Esophagus (tissue), 2 donors: ENCODE measurements around the gene ADPRHL1. TPM values are rescaled to one million over a fixed set of nuclear protein-coding genes. Genes with fewer than 3 reads are reported as not detected.
A peak's percentile ranks its signal among the peaks of the same experiment; 100 is the strongest.

Experiments used
- H3K27ac ChIP-seq, 2 donors: one replicate each; pipeline ENCODE4 v1.5.1; 2013; ENCODE audit warnings: low read depth in 2 of 2, mild to moderate bottlenecking in 2 of 2, inconsistent platforms in 1 of 2, low read length in 1 of 2, moderate library complexity in 1 of 2
- H3K27me3 ChIP-seq, 2 donors: one replicate each; pipeline ENCODE4 v1.6.1; 2013; ENCODE audit warnings: low read length in 2 of 2, control low read depth in 1 of 2, mild to moderate bottlenecking in 1 of 2; ENCODE audit not compliant: insufficient read depth in 2 of 2, control insufficient read depth in 1 of 2
- H3K36me3 ChIP-seq, 2 donors: one replicate each; pipeline ENCODE4 v1.6.1; 2013; ENCODE audit warnings: low read length in 1 of 2; ENCODE audit not compliant: control insufficient read depth in 2 of 2, insufficient read depth in 2 of 2
- H3K4me1 ChIP-seq, 2 donors: one replicate each; pipeline ENCODE4 v1.6.1; 2013; ENCODE audit warnings: low read length in 1 of 2; ENCODE audit not compliant: control insufficient read depth in 2 of 2, insufficient read depth in 2 of 2
- H3K4me3 ChIP-seq, 2 donors: one replicate each; pipeline ENCODE4 v1.5.1; 2013; ENCODE audit warnings: low read length in 2 of 2, mild to moderate bottlenecking in 2 of 2, low read depth in 1 of 2, moderate library complexity in 1 of 2
- H3K9me3 ChIP-seq, 2 donors: one replicate each; pipeline ENCODE4 v1.6.1; 2013; ENCODE audit warnings: mild to moderate bottlenecking in 2 of 2, low read depth in 1 of 2, low read length in 1 of 2, moderate library complexity in 1 of 2; ENCODE audit not compliant: control insufficient read depth in 2 of 2, insufficient read depth in 1 of 2
- WGBS, 2 donors: extraction: QIAGEN DNeasy Blood & Tissue Kit; methylation state at CpG; one replicate each; pipeline ENCODE4 v1.1.7; 2013; 5-methylcytosine and 5-hydroxymethylcytosine counted together
- polyA plus RNA-seq, 2 donors: library from polyadenylated mRNA; stranded (reverse); fragments of 200-250 nt; gene quantifications; one replicate each; pipeline ENCODE4 v1.2.3, GENCODE V29; 2013
- donor health status: healthy with polysubstance abuse.
- donor health status: Bipolar disorder and iron deficiency.

The ADPRHL1 gene
- polyA plus RNA-seq, 2 donors = 0.51 to 0.89 TPM

GRCh38 chr13:113491418-113491883, 38.2 kb upstream of the ADPRHL1 start:
- no peaks in the 10 kb centered on the region for H3K9me3 ChIP-seq
- peaks cover 4 to 21% of the 10 kb centered on the region in 2 donors for H3K4me1 ChIP-seq
- peak overlapping the region; percentile 70 to 81 for H3K4me3 ChIP-seq
- no peaks in the 10 kb centered on the region for H3K27me3 ChIP-seq
- peak overlapping the region; percentile 87 to 89 for H3K27ac ChIP-seq
- peaks cover 0 to 6% of the 10 kb centered on the region in 2 donors for H3K36me3 ChIP-seq
- WGBS, 2 donors = 9 to 10% methylated on average over 22 of the region's 22 CpGs

- Histone ChIP-seq H3K36me3 (peaks cover 0 to 4% of the 10 kb centered on the region in 2 donors), H3K27ac (peak within 1 kb of the TSS; percentile 87 to 89), H3K27me3 (no peaks in the 10 kb centered on the region), H3K4me1 (peaks cover 4 to 21% of the 10 kb centered on the region in 2 donors), H3K9me3 (no peaks in the 10 kb centered on the region), H3K4me3 (peak within 1 kb of the TSS; percentile 70 to 81)
- 1% methylated on average over 69 to 115 of the region's 115 CpGs for WGBS, 2 donors
Measured at GRCh38 chr13:113490496-113491417, 37.5 kb upstream of the ADPRHL1 start, which contains the start of gene DCUN1D2. Gene DCUN1D2, minus strand, starts transcription at chr13:113490711. Its CDS starts 42 bp downstream, at chr13:113490669.

- H3K27ac ChIP-seq = peak overlapping the region; percentile 87 to 89
- peak overlapping the region; percentile 70 to 81 for H3K4me3 ChIP-seq
- H3K4me1 ChIP-seq = peaks cover 4 to 21% of the 10 kb centered on the region in 2 donors
- no peaks in the 10 kb centered on the region for H3K27me3 ChIP-seq
- 4 to 5% methylated on average over 40 to 54 of the region's 54 CpGs for WGBS, 2 donors
- peaks cover 0 to under 1% of the 10 kb centered on the region in 2 donors for H3K36me3 ChIP-seq
- no peaks in the 10 kb centered on the region for H3K9me3 ChIP-seq
Measured at GRCh38 chr13:113489549-113490495, 36.5 kb upstream of the ADPRHL1 start.

- WGBS, 2 donors = 38 to 42% methylated on average over 8 of the region's 8 CpGs
- H3K27ac ChIP-seq = no peak overlapping the region
- no peaks in the 10 kb centered on the region for H3K36me3 ChIP-seq
- peak overlapping the region; percentile 70 to 81 for H3K4me3 ChIP-seq
- no peaks in the 10 kb centered on the region for H3K27me3 ChIP-seq
- no peaks in the 10 kb centered on the region for H3K9me3 ChIP-seq
- peaks cover 4 to 19% of the 10 kb centered on the region in 2 donors for H3K4me1 ChIP-seq
Measured at GRCh38 chr13:113489171-113489548, 35.9 kb upstream of the ADPRHL1 start.

GRCh38 chr13:113488283-113488682, 35.0 kb upstream of the ADPRHL1 start:
- no peak overlapping the region for H3K27ac ChIP-seq
- WGBS, 2 donors = 90 to 91% methylated on average over 3 of the region's 3 CpGs
- H3K27me3 ChIP-seq = no peaks in the 10 kb centered on the region
- peaks cover 4 to 16% of the 10 kb centered on the region in 2 donors for H3K4me1 ChIP-seq
- no peaks in the 10 kb centered on the region for H3K9me3 ChIP-seq
- no peak overlapping the region for H3K4me3 ChIP-seq
- no peaks in the 10 kb centered on the region for H3K36me3 ChIP-seq

GRCh38 chr13:113486698-113487097, 33.4 kb upstream of the ADPRHL1 start:
- Histone ChIP-seq H3K36me3 (no peaks in the 10 kb centered on the region), H3K27ac (no peak overlapping the region), H3K9me3 (no peaks in the 10 kb centered on the region), H3K4me3 (no peak overlapping the region), H3K27me3 (no peaks in the 10 kb centered on the region), H3K4me1 (peaks cover 4 to 13% of the 10 kb centered on the region in 2 donors)
- WGBS, 2 donors = 72 to 78% methylated on average over 4 of the region's 4 CpGs

GRCh38 chr13:113485545-113485944, 32.3 kb upstream of the ADPRHL1 start:
- Histone ChIP-seq H3K9me3 (no peaks in the 10 kb centered on the region), H3K36me3 (no peaks in the 10 kb centered on the region), H3K27me3 (no peaks in the 10 kb centered on the region), H3K27ac (no peak overlapping the region), H3K4me3 (no peak overlapping the region), H3K4me1 (peaks cover 4 to 9% of the 10 kb centered on the region in 2 donors)
- 83 to 88% methylated on average over 13 of the region's 13 CpGs for WGBS, 2 donors

GRCh38 chr13:113483504-113484293, 30.4 kb upstream of the ADPRHL1 start:
- no peak overlapping the region for H3K4me3 ChIP-seq
- no peak overlapping the region for H3K27ac ChIP-seq
- 86 to 92% methylated on average over 36 of the region's 36 CpGs for WGBS, 2 donors
- no peaks in the 10 kb centered on the region for H3K9me3 ChIP-seq
- H3K4me1 ChIP-seq = no peaks in the 10 kb centered on the region
- H3K36me3 ChIP-seq = peaks cover 0 to 2% of the 10 kb centered on the region in 2 donors
- no peaks in the 10 kb centered on the region for H3K27me3 ChIP-seq
